CD4-positive, alpha-beta T cell treated with Interleukin-17A for 1 hour (primary cell): ENCODE results near the gene GAB1.

ENCODE experiments used
- DNase-seq: peaks from one replicate; pipeline ENCODE4 v3.0.0-alpha.2; 2020

GAB1 gene

GRCh38 chr4:143512978-143513313 lies 176.3 kb downstream of the GAB1 start:
- DNase-seq, result no peak

GRCh38 chr4:143513314-143514168 lies 176.9 kb downstream of the GAB1 start, which contains the start of gene SMARCA5:
Gene SMARCA5, plus strand, starts transcription at chr4:143513702. Its CDS starts 223 bp downstream, at chr4:143513925.
- peak; percentile 98 for DNase-seq

GRCh38 chr4:143514169-143514495 lies 177.5 kb downstream of the GAB1 start:
- no peak for DNase-seq

- peak; percentile 28 for DNase-seq
These were observed 177.8 kb downstream of the GAB1 start for GRCh38 chr4:143514497-143514896.

GRCh38 chr4:143514901-143515300 lies 178.2 kb downstream of the GAB1 start:
- peak; percentile 8 for DNase-seq

- DNase-seq, result no peak
These were observed 179.2 kb downstream of the GAB1 start for GRCh38 chr4:143515905-143516304.

- DNase-seq, result no peak
These were observed 181.1 kb downstream of the GAB1 start for GRCh38 chr4:143517764-143518163.
